ENCODE measurements around the gene NFKB2. TPM values are rescaled to one million over a fixed set of nuclear protein-coding genes. Genes with fewer than 3 reads are reported as not detected.

NFKB2 gene
- total RNA-seq, 1 experiment from 2014 or later, result 27.6 TPM

DNA sequence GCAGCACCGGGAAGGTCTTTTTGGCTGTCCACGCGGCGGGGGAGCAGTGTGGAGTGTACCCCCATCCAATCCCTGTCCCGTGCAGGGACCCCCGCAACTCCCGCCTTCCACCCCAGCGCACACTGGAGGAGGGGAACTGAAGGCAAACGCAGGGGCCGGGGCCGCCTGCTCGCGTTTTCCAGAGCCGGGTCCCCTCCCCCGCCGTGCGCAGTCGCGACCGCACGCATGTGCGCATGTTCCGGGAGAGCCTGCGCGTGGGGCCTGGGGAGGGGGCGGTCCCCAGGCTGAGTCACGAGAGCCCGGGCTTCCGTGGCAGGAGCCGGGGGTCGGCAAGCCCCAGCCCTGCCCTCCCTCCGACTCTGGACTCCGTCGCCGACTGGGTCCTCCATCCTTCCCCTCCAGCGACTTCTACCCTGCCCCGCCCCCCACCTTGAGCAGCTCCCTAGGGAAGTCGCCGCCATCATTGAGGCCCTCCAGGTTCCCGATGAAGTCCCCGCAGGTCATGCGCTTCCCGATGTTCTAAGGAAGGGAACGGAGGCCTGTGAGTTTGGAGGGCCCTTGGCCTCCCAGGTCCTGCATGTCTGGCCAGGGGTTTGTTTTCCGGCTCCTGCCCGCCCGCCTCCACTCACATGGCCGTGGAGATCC, 15.0 kb downstream of the NFKB2 start (continued):
- TF ChIP-seq, protein P1, sequence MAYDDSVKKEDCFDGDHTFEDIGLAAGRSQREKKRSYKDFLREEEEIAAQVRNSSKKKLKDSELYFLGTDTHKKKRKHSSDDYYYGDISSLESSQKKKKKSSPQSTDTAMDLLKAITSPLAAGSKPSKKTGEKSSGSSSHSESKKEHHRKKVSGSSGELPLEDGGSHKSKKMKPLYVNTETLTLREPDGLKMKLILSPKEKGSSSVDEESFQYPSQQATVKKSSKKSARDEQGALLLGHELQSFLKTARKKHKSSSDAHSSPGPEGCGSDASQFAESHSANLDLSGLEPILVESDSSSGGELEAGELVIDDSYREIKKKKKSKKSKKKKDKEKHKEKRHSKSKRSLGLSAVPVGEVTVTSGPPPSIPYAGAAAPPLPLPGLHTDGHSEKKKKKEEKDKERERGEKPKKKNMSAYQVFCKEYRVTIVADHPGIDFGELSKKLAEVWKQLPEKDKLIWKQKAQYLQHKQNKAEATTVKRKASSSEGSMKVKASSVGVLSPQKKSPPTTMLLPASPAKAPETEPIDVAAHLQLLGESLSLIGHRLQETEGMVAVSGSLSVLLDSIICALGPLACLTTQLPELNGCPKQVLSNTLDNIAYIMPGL (CRISPR knock-in tag; IDR thresholded peaks at IDR 0.05), result peak; percentile 31; the same call in 1 of the 2 replicates
- TF ChIP-seq GRHL2 (CRISPR knock-in tag; IDR thresholded peaks at IDR 0.05; ENCODE audit: insufficient replicate concordance, severe bottlenecking) (no peak), FOXP1 (CRISPR knock-in tag; IDR thresholded peaks at IDR 0.05; ENCODE audit: borderline replicate concordance) (no peak), RORB (CRISPR knock-in tag; IDR thresholded peaks at IDR 0.05) (no peak), MYBL2 (CRISPR knock-in tag; IDR thresholded peaks at IDR 0.05) (no peak), CTCF (IDR thresholded peaks at IDR 0.05) (no peak), ZNF232 (CRISPR knock-in tag; IDR thresholded peaks at IDR 0.05) (0 out of 2 replicates have a peak, but pooled peaks have one; percentile 32), SP1 (CRISPR knock-in tag; conservative IDR thresholded peaks at IDR 0.05) (0 out of 2 replicates have a peak, but pooled peaks have one; percentile 10), CBFB (CRISPR knock-in tag; IDR thresholded peaks at IDR 0.05; ENCODE audit: low read depth) (no peak), ZNF396 (CRISPR knock-in tag; IDR thresholded peaks at IDR 0.05; ENCODE audit: borderline replicate concordance) (no peak), TP53 (CRISPR knock-in tag; IDR thresholded peaks at IDR 0.05) (0 out of 2 replicates have a peak, but pooled peaks have one; percentile 52), ZMAT4 (CRISPR knock-in tag; IDR thresholded peaks at IDR 0.05) (no peak), TEAD1 (CRISPR knock-in tag; IDR thresholded peaks at IDR 0.05) (no peak)
- TF ChIP-seq, protein P2, sequence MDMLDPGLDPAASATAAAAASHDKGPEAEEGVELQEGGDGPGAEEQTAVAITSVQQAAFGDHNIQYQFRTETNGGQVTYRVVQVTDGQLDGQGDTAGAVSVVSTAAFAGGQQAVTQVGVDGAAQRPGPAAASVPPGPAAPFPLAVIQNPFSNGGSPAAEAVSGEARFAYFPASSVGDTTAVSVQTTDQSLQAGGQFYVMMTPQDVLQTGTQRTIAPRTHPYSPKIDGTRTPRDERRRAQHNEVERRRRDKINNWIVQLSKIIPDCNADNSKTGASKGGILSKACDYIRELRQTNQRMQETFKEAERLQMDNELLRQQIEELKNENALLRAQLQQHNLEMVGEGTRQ (CRISPR knock-in tag; IDR thresholded peaks at IDR 0.05), result no peak
- TF ChIP-seq, protein P3, sequence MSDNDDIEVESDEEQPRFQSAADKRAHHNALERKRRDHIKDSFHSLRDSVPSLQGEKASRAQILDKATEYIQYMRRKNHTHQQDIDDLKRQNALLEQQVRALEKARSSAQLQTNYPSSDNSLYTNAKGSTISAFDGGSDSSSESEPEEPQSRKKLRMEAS (CRISPR knock-in tag; IDR thresholded peaks at IDR 0.05), result peak; percentile 72; the same call in 1 of the 2 replicates
- TF ChIP-seq, protein P4, sequence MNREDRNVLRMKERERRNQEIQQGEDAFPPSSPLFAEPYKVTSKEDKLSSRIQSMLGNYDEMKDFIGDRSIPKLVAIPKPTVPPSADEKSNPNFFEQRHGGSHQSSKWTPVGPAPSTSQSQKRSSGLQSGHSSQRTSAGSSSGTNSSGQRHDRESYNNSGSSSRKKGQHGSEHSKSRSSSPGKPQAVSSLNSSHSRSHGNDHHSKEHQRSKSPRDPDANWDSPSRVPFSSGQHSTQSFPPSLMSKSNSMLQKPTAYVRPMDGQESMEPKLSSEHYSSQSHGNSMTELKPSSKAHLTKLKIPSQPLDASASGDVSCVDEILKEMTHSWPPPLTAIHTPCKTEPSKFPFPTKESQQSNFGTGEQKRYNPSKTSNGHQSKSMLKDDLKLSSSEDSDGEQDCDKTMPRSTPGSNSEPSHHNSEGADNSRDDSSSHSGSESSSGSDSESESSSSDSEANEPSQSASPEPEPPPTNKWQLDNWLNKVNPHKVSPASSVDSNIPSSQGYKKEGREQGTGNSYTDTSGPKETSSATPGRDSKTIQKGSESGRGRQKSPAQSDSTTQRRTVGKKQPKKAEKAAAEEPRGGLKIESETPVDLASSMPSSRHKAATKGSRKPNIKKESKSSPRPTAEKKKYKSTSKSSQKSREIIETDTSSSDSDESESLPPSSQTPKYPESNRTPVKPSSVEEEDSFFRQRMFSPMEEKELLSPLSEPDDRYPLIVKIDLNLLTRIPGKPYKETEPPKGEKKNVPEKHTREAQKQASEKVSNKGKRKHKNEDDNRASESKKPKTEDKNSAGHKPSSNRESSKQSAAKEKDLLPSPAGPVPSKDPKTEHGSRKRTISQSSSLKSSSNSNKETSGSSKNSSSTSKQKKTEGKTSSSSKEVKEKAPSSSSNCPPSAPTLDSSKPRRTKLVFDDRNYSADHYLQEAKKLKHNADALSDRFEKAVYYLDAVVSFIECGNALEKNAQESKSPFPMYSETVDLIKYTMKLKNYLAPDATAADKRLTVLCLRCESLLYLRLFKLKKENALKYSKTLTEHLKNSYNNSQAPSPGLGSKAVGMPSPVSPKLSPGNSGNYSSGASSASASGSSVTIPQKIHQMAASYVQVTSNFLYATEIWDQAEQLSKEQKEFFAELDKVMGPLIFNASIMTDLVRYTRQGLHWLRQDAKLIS (CRISPR knock-in tag; IDR thresholded peaks at IDR 0.05; ENCODE audit: borderline replicate concordance), result no peak
- TF ChIP-seq, protein P5, sequence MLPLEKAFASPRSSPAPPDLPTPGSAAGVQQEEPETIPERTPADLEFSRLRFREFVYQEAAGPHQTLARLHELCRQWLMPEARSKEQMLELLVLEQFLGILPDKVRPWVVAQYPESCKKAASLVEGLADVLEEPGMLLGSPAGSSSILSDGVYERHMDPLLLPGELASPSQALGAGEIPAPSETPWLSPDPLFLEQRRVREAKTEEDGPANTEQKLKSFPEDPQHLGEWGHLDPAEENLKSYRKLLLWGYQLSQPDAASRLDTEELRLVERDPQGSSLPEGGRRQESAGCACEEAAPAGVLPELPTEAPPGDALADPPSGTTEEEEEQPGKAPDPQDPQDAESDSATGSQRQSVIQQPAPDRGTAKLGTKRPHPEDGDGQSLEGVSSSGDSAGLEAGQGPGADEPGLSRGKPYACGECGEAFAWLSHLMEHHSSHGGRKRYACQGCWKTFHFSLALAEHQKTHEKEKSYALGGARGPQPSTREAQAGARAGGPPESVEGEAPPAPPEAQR (CRISPR knock-in tag; IDR thresholded peaks at IDR 0.05), result no peak

Measured in WTC11 (cell line).